Mesendoderm (in vitro differentiated cells): ENCODE results near the gene RCBTB2.

Experiments
- DNase-seq: peaks from one replicate; pipeline ENCODE4 v3.0.0; 2013
- H2AK5ac ChIP-seq: 2 replicates; pipeline ENCODE4 v1.6.1; 2013; ENCODE audit warnings: low read length, inconsistent platforms
- H2BK120ac ChIP-seq: 2 replicates; pipeline ENCODE4 v1.6.1; 2013; ENCODE audit warnings: low read depth, mild to moderate bottlenecking, low read length, moderate library complexity, mixed read lengths
- H2BK15ac ChIP-seq: replicated peaks from 2 replicates; pipeline ENCODE4 v1.6.1; 2013; ENCODE audit warnings: low read depth, mild to moderate bottlenecking, moderate library complexity
- H2BK5ac ChIP-seq: 2 replicates; pipeline ENCODE4 v1.6.1; 2013; ENCODE audit warnings: low read length, inconsistent platforms
- H3K18ac ChIP-seq: 2 replicates; pipeline ENCODE4 v1.6.1; 2013; ENCODE audit warnings: mild to moderate bottlenecking, low read length, mixed read lengths
- H3K23ac ChIP-seq: one replicate; pipeline ENCODE4 v1.6.1; 2013; ENCODE audit warnings: low read length
- H3K27ac ChIP-seq: 2 replicates; pipeline ENCODE4 v1.5.1; 2013; ENCODE audit warnings: low read depth, mild to moderate bottlenecking, inconsistent platforms, low read length, moderate library complexity
- H3K27me3 ChIP-seq: 2 replicates; pipeline ENCODE4 v1.6.1; 2013; ENCODE audit warnings: low read length, control low read depth, mild to moderate bottlenecking, inconsistent platforms; ENCODE audit not compliant: insufficient read depth, poor library complexity
- H3K36me3 ChIP-seq: 2 replicates; pipeline ENCODE4 v1.6.1; 2013; ENCODE audit warnings: low read length, inconsistent platforms; ENCODE audit not compliant: control insufficient read depth, insufficient read depth
- H3K4ac ChIP-seq: one replicate; pipeline ENCODE4 v1.6.1; 2013; ENCODE audit warnings: low read depth, mild to moderate bottlenecking, low read length, moderate library complexity
- H3K4me1 ChIP-seq: 2 replicates; pipeline ENCODE4 v1.6.1; 2013; ENCODE audit warnings: low read depth, low read length, inconsistent platforms; ENCODE audit not compliant: control insufficient read depth
- H3K4me2 ChIP-seq: 2 replicates; pipeline ENCODE4 v1.6.1; 2013; ENCODE audit warnings: low read length
- H3K4me3 ChIP-seq: 2 replicates; pipeline ENCODE4 v1.5.1; 2013; ENCODE audit warnings: mild to moderate bottlenecking, low read length
- H3K56ac ChIP-seq: one replicate; pipeline ENCODE4 v1.6.1; 2013; ENCODE audit warnings: low read length
- H3K79me1 ChIP-seq: 2 replicates; pipeline ENCODE4 v1.6.1; 2013; ENCODE audit warnings: low read length, inconsistent platforms
- H3K79me2 ChIP-seq: 2 replicates; pipeline ENCODE4 v1.6.1; 2013; ENCODE audit warnings: mild to moderate bottlenecking, low read length; ENCODE audit not compliant: control insufficient read depth, insufficient read depth
- H3K9ac ChIP-seq: 2 replicates; pipeline ENCODE4 v1.6.1; 2013; ENCODE audit warnings: low read length, inconsistent platforms
- H4K5ac ChIP-seq: one replicate; pipeline ENCODE4 v1.6.1; 2013; ENCODE audit warnings: low read length
- H4K8ac ChIP-seq: one replicate; pipeline ENCODE4 v1.6.1; 2013; ENCODE audit warnings: low read depth, mild to moderate bottlenecking, control low read depth, low read length, moderate library complexity
- WGBS: extraction: QIAGEN DNeasy Blood & Tissue Kit; methylation state at CpG from one replicate; pipeline ENCODE4 v1.1.7; 2013; ENCODE audit warnings: low lambda C conversion rate, missing lambda C conversion rate; ENCODE audit not compliant: insufficient coverage; ENCODE audit errors: extremely low coverage; 5-methylcytosine and 5-hydroxymethylcytosine counted together

RCBTB2 gene

GRCh38 chr13:48485432-48485831 is 47.4 kb downstream of the RCBTB2 start:
- Histone ChIP-seq H3K18ac (no peak overlapping the region), H3K27me3 (no peaks in the 10 kb centered on the region), H3K56ac (no peak overlapping the region), H3K79me2 (no peaks in the 10 kb centered on the region), H3K36me3 (no peaks in the 10 kb centered on the region), H2BK15ac (no peak overlapping the region), H4K5ac (no peak overlapping the region), H3K4me3 (no peak overlapping the region), H2BK120ac (no peak overlapping the region), H3K4ac (no peak overlapping the region), H3K79me1 (no peaks in the 10 kb centered on the region), H3K9ac (no peak overlapping the region), H4K8ac (no peak overlapping the region), H2BK5ac (no peak overlapping the region), H3K4me1 (no peaks in the 10 kb centered on the region), H3K23ac (no peak overlapping the region), H3K27ac (no peak overlapping the region), H2AK5ac (no peak overlapping the region), H3K4me2 (no peak overlapping the region)
- no peak for DNase-seq
- no CpG with 5 or more reads among the region's 3 CpGs for WGBS

DNA sequence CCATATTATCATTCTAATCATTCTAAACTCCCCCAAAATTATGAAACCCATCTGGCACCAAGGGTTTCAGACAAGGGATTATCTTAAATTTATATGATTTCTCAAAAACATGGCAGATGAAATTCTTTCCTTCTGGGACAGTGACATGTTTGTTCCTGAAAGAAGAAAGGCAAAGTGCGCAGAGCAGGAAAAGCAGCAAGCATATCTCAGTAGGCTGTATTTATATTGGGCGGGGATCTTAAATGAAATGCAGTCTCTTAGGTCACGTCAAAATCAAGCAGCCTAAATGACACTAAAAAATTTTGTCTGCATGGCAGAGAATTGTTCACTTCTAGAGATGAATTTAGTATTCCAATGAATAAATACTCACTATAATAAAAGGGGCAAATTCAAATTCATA is 49.3 kb downstream of the RCBTB2 start:
- Histone ChIP-seq H2BK15ac (no peak overlapping the region), H3K79me2 (no peaks in the 10 kb centered on the region), H3K4me1 (no peaks in the 10 kb centered on the region), H2AK5ac (no peak overlapping the region), H3K4me2 (no peak overlapping the region), H2BK120ac (no peak overlapping the region), H3K36me3 (no peaks in the 10 kb centered on the region), H3K4me3 (no peak overlapping the region), H3K27ac (no peak overlapping the region), H4K8ac (no peak overlapping the region), H3K9ac (no peak overlapping the region), H2BK5ac (no peak overlapping the region), H3K27me3 (no peaks in the 10 kb centered on the region), H3K79me1 (no peaks in the 10 kb centered on the region), H3K18ac (no peak overlapping the region), H3K56ac (no peak overlapping the region), H3K4ac (no peak overlapping the region), H4K5ac (no peak overlapping the region), H3K23ac (no peak overlapping the region)
- no CpG with 5 or more reads among the region's 3 CpGs for WGBS
- no peak for DNase-seq

- Histone ChIP-seq H2BK15ac (no peak overlapping the region), H4K8ac (no peak overlapping the region), H3K79me2 (no peaks in the 10 kb centered on the region), H3K79me1 (no peaks in the 10 kb centered on the region), H3K27me3 (no peaks in the 10 kb centered on the region), H2BK5ac (no peak overlapping the region), H2AK5ac (no peak overlapping the region), H3K23ac (no peak overlapping the region), H3K4me3 (no peak overlapping the region), H3K56ac (no peak overlapping the region), H3K18ac (no peak overlapping the region), H3K9ac (no peak overlapping the region), H3K4me2 (no peak overlapping the region), H4K5ac (no peak overlapping the region), H3K36me3 (no peaks in the 10 kb centered on the region), H3K4me1 (no peaks in the 10 kb centered on the region), H2BK120ac (no peak overlapping the region), H3K4ac (no peak overlapping the region), H3K27ac (no peak overlapping the region)
- no CpG with 5 or more reads among the region's 1 CpG for WGBS
- no peak for DNase-seq
Observed at GRCh38 chr13:48478391-48478790, 54.5 kb downstream of the RCBTB2 start.

DNA sequence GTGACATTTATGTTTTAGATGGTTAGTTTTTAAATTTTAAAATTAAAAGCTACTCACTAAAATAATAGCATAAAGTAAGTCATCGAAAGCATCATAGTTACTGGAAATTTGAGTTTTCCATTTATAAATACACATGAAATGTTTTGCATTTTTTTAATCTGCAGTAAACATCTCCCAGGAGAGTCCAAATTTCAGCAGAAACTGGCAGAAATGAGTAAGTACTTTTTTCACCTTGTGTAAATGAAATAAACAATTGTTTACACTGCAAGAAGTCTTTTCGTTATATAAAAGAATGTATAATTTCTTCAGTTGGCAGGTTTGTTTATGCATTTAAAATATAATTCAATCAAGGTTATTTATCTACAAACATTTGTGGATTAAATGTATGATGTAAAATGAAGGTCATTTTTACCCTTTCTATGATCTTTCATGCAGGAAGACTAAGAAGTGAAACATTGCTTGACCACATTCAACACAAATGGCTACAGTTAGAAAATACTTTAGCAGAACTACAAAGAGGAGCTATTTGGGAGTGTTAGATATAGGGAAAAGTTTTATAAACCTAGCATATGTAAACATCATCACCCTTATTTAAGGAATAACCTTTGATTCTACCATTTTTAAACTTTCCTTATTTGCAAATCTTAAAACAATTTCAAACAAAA is 55.6 kb downstream of the RCBTB2 start:
- Histone ChIP-seq H2BK15ac (no peak overlapping the region), H3K27me3 (no peaks in the 10 kb centered on the region), H2BK5ac (no peak overlapping the region), H4K5ac (no peak overlapping the region), H3K79me2 (no peaks in the 10 kb centered on the region), H2BK120ac (no peak overlapping the region), H3K18ac (no peak overlapping the region), H3K79me1 (no peaks in the 10 kb centered on the region), H3K4me3 (no peak overlapping the region), H3K27ac (no peak overlapping the region), H2AK5ac (no peak overlapping the region), H3K36me3 (no peaks in the 10 kb centered on the region), H4K8ac (no peak overlapping the region), H3K4me2 (no peak overlapping the region), H3K4me1 (no peaks in the 10 kb centered on the region), H3K23ac (no peak overlapping the region), H3K4ac (no peak overlapping the region), H3K56ac (no peak overlapping the region), H3K9ac (no peak overlapping the region)
- WGBS, result no CpG with 5 or more reads among the region's 2 CpGs
- DNase-seq, result no peak

DNA sequence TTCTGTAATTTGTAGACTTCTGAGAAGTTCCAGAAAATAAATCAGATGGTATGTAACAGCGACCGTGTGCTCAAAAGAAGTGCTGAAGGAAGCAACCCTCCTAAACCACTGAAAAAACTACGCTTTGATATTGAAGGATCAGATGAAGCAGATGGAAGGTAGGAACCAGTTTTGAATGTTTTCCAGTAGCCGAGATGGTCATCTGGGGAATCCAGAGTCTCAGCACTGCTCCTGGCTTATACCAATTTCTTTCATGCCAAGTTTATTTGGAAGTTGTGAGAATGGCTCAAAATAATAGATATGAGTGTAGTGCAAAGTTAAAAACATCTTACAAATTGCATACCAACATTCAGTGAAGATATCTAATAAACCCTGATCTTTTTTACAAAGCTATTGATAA is 56.2 kb downstream of the RCBTB2 start:
- no peak overlapping the region for H3K4me2 ChIP-seq
- no peak overlapping the region for H3K18ac ChIP-seq
- no peak overlapping the region for H3K4ac ChIP-seq
- no peak overlapping the region for H3K9ac ChIP-seq
- no peaks in the 10 kb centered on the region for H3K79me2 ChIP-seq
- H3K56ac ChIP-seq, result no peak overlapping the region
- H3K79me1 ChIP-seq, result no peaks in the 10 kb centered on the region
- no peaks in the 10 kb centered on the region for H3K4me1 ChIP-seq
- no peaks in the 10 kb centered on the region for H3K36me3 ChIP-seq
- no peak overlapping the region for H3K23ac ChIP-seq
- H3K4me3 ChIP-seq, result no peak overlapping the region
- no CpG with 5 or more reads among the region's 4 CpGs for WGBS
- no peak overlapping the region for H2BK120ac ChIP-seq
- no peaks in the 10 kb centered on the region for H3K27me3 ChIP-seq
- H2BK15ac ChIP-seq, result no peak overlapping the region
- no peak overlapping the region for H3K27ac ChIP-seq
- DNase-seq, result no peak
- H2AK5ac ChIP-seq, result no peak overlapping the region
- no peak overlapping the region for H4K8ac ChIP-seq
- H2BK5ac ChIP-seq, result no peak overlapping the region
- no peak overlapping the region for H4K5ac ChIP-seq

DNA sequence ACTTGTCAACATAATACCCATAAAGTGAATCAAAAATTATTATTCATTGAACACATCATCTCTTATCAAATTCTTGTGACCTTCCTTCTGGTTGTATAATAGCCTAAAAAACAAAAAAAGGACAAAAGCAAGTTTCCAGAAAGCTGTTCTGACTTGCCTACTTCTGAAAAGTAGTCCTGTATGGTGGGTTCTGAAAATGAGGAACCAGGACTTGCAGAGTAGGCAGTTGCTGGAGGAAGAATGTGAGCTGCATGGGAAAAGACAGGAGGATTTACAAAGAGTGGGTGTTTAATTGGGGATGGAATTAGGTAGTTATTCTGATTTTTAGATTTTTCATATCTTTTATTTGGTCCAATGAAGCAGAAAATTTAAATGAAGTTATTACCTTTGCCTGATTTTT is 56.7 kb downstream of the RCBTB2 start:
- H3K9ac ChIP-seq, result no peak overlapping the region
- no peak overlapping the region for H3K4me3 ChIP-seq
- no peak for DNase-seq
- no peak overlapping the region for H3K27ac ChIP-seq
- no peaks in the 10 kb centered on the region for H3K79me2 ChIP-seq
- H3K56ac ChIP-seq, result no peak overlapping the region
- no peak overlapping the region for H3K23ac ChIP-seq
- no peak overlapping the region for H4K5ac ChIP-seq
- no peak overlapping the region for H2BK15ac ChIP-seq
- no peak overlapping the region for H2AK5ac ChIP-seq
- no peak overlapping the region for H2BK5ac ChIP-seq
- H3K4me2 ChIP-seq, result no peak overlapping the region
- H3K79me1 ChIP-seq, result no peaks in the 10 kb centered on the region
- no peak overlapping the region for H3K4ac ChIP-seq
- no peak overlapping the region for H4K8ac ChIP-seq
- no peak overlapping the region for H2BK120ac ChIP-seq
- H3K36me3 ChIP-seq, result no peaks in the 10 kb centered on the region
- H3K18ac ChIP-seq, result no peak overlapping the region
- no peaks in the 10 kb centered on the region for H3K27me3 ChIP-seq
- no peaks in the 10 kb centered on the region for H3K4me1 ChIP-seq
